Gastrocnemius medialis (tissue), 4 donors: ENCODE data around the gene IFI30. TPM values are rescaled to one million over a fixed set of nuclear protein-coding genes. Genes with fewer than 3 reads are reported as not detected.
A peak's percentile ranks its signal among the peaks of the same experiment; 100 is the strongest.

Experiments
- ATAC-seq, 2 donors: fragments of 150-250 bp; one replicate each; pipeline ENCODE4 v1.9.1; 2016
- DNase-seq, 2 donors: peaks; one replicate each; pipeline ENCODE4 v3.0.0-alpha.2; 2019
- H3K27ac ChIP-seq, 4 donors: fragments of 200-600 bp; sonication (generic); 1 replicate in 1 of 4; 2 replicates in 3 of 4; pipeline ENCODE4 v1.5.1; 2016 to 2018; ENCODE audit warnings: mild to moderate bottlenecking in 2 of 4, moderate library complexity in 1 of 4
- H3K27me3 ChIP-seq, 3 donors: fragments of 200-600 bp; sonication (generic) in 2 of 3; 1 replicate in 1 of 3; 2 replicates in 2 of 3; pipeline versions ENCODE4 v1.5.1 to v1.6.0; 2016 to 2019; ENCODE audit warnings: mild to moderate bottlenecking in 1 of 3, moderate library complexity in 1 of 3
- H3K36me3 ChIP-seq, 2 donors: fragments of 200-600 bp; sonication (generic) in 1 of 2; one replicate each; pipeline ENCODE4 v1.5.1; 2017 to 2018
- H3K4me1 ChIP-seq, 2 donors: fragments of 200-600 bp; sonication (generic) in 1 of 2; one replicate each; pipeline ENCODE4 v1.5.1; 2016 to 2017; ENCODE audit warnings: mild to moderate bottlenecking in 2 of 2
- H3K4me3 ChIP-seq, 4 donors: fragments of 200-600 bp; sonication (generic) in 3 of 4; 1 replicate in 1 of 4; 2 replicates in 3 of 4; pipeline ENCODE4 v1.5.1; 2016 to 2019; ENCODE audit warnings: mild to moderate bottlenecking in 2 of 4
- H3K9me3 ChIP-seq, 3 donors: fragments of 200-600 bp; sonication (generic) in 2 of 3; 1 replicate in 1 of 3; 2 replicates in 2 of 3; pipeline ENCODE4 v1.5.1; 2016 to 2019
- CTCF ChIP-seq, 5 experiments: fragments of 450-650 bp in 3 of 5; fragments of 200-600 bp in 2 of 5; sonication (generic) in 2 of 5; IDR thresholded peaks in 4 of 5; conservative IDR thresholded peaks in 1 of 5; 1 replicate in 4 of 5; 2 replicates in 1 of 5; pipeline ENCODE4 v1.5.1; 2016 to 2019; ENCODE audit warnings: antibody characterized with exemption in 5 of 5, mild to moderate bottlenecking in 3 of 5, moderate library complexity in 3 of 5
- POLR2A ChIP-seq, 2 donors: fragments of 450-650 bp; IDR thresholded peaks; one replicate each; pipeline ENCODE4 v1.6.1; 2017; ENCODE audit warnings: antibody characterized with exemption in 2 of 2, mild to moderate bottlenecking in 2 of 2, moderate library complexity in 2 of 2
- in situ Hi-C, 4 donors: fragments of 200-750 bp; cut with MboI; loops; one replicate each; pipeline versions ENCODE4 v1.15.0 to v1.8.0; 2017; ENCODE audit warnings: low sequenced_read_pairs in 4 of 4
- intact Hi-C: fragments of 100-400 bp; cut with DNase I; formaldehyde crosslinking; loops from one replicate; pipeline ENCODE4 v1.15.1; 2023; ENCODE audit warnings: low total_unique reads
- total RNA-seq, 4 donors: library from RNA; depleted of rRNA; stranded (reverse); fragments of >200 nt; gene quantifications; one replicate each; pipeline versions ENCODE4 v1.1.0 to v1.2.3, GENCODE V29; 2016

The IFI30 gene
- total RNA-seq, 4 donors from 2014 or later, result 3.5 to 20.4 (median 14.0) TPM

- TF ChIP-seq CTCF (IDR thresholded peaks at IDR 0.05 in 4 of 5, conservative IDR thresholded peaks at IDR 0.05 in 1 of 5), result no peak
- no peak for TF ChIP-seq POLR2A (IDR thresholded peaks at IDR 0.05)
- Histone ChIP-seq H3K27ac (peak overlapping the region; percentile 41 to 93 (median 88)), H3K27me3 (no peaks in the 10 kb centered on the region), H3K4me1 (peaks cover 11 to 14% of the 10 kb centered on the region in 2 donors), H3K36me3 (peaks cover 0 to 12% of the 10 kb centered on the region in 2 donors), H3K9me3 (no peaks in the 10 kb centered on the region), H3K4me3 (peak overlapping the region; percentile 72 to 89 (median 82))
- intact Hi-C loops, result no loop called here
- in situ Hi-C loops, result loop anchor here in 1 of 4 donors (10.0 kb wide), 1 partner anchor 131 kb away; the partner anchor contains the start of gene LSM4
- no peak for DNase-seq
- no peak for ATAC-seq
These were observed 20.5 kb downstream of the IFI30 start for GRCh38 chr19:18194181-18194530.

- Histone ChIP-seq H3K9me3 (no peaks in the 10 kb centered on the region), H3K4me3 (peak overlapping the region in 3 of 4 donors; percentile 4 to 72 (median 11)), H3K27ac (peak overlapping the region; percentile 41 to 93 (median 88)), H3K27me3 (no peaks in the 10 kb centered on the region), H3K4me1 (peaks cover 11 to 14% of the 10 kb centered on the region in 2 donors), H3K36me3 (peaks cover 0 to 12% of the 10 kb centered on the region in 2 donors)
- intact Hi-C loops (no loop called here), in situ Hi-C loops (loop anchor here in 1 of 4 donors (10.0 kb wide), 1 partner anchor 130 kb away; the partner anchor contains the start of gene LSM4)
- ATAC-seq (no peak), DNase-seq (no peak)
- TF ChIP-seq POLR2A (IDR thresholded peaks at IDR 0.05) (no peak), CTCF (IDR thresholded peaks at IDR 0.05 in 4 of 5, conservative IDR thresholded peaks at IDR 0.05 in 1 of 5) (no peak)
These were observed 21.1 kb downstream of the IFI30 start for GRCh38 chr19:18194554-18195238.

GRCh38 chr19:18196511-18196845 lies 22.9 kb downstream of the IFI30 start:
- H3K27me3 ChIP-seq, result no peaks in the 10 kb centered on the region
- in situ Hi-C loops, result loop anchor here in 1 of 4 donors (10.0 kb wide), 1 partner anchor 128 kb away; the partner anchor contains the start of gene LSM4
- ATAC-seq, result no peak
- TF ChIP-seq POLR2A (IDR thresholded peaks at IDR 0.05) (no peak), CTCF (IDR thresholded peaks at IDR 0.05 in 4 of 5, conservative IDR thresholded peaks at IDR 0.05 in 1 of 5) (no peak)
- peaks cover 0 to 12% of the 10 kb centered on the region in 2 donors for H3K36me3 ChIP-seq
- intact Hi-C loops, result no loop called here
- no peak overlapping the region for H3K4me3 ChIP-seq
- H3K27ac ChIP-seq, result peak overlapping the region in 1 of 4 donors; percentile 5
- peaks cover 11 to 14% of the 10 kb centered on the region in 2 donors for H3K4me1 ChIP-seq
- H3K9me3 ChIP-seq, result no peaks in the 10 kb centered on the region
- DNase-seq, result no peak

- in situ Hi-C loops, result loop anchor here in 1 of 4 donors (10.0 kb wide), 1 partner anchor 127 kb away; the partner anchor contains the start of gene LSM4
- Histone ChIP-seq H3K4me3 (no peak overlapping the region), H3K36me3 (peaks cover 0 to 12% of the 10 kb centered on the region in 2 donors), H3K9me3 (no peaks in the 10 kb centered on the region), H3K27me3 (no peaks in the 10 kb centered on the region), H3K27ac (no peak overlapping the region), H3K4me1 (peaks cover 11 to 14% of the 10 kb centered on the region in 2 donors)
- DNase-seq, result no peak
- TF ChIP-seq POLR2A (IDR thresholded peaks at IDR 0.05), result no peak
- ATAC-seq, result no peak
- intact Hi-C loops, result no loop called here
These were observed 23.7 kb downstream of the IFI30 start for GRCh38 chr19:18197306-18197705.

GRCh38 chr19:18197941-18198340 lies 24.3 kb downstream of the IFI30 start:
- H3K9me3 ChIP-seq, result no peaks in the 10 kb centered on the region
- H3K4me1 ChIP-seq, result peaks cover 11 to 17% of the 10 kb centered on the region in 2 donors
- intact Hi-C loops, result no loop called here
- ATAC-seq (no peak), DNase-seq (no peak)
- H3K27me3 ChIP-seq, result no peaks in the 10 kb centered on the region
- TF ChIP-seq CTCF (IDR thresholded peaks at IDR 0.05 in 4 of 5, conservative IDR thresholded peaks at IDR 0.05 in 1 of 5), result no peak
- no peak for TF ChIP-seq POLR2A (IDR thresholded peaks at IDR 0.05)
- peaks cover 0 to 12% of the 10 kb centered on the region in 2 donors for H3K36me3 ChIP-seq
- no peak overlapping the region for H3K4me3 ChIP-seq
- no peak overlapping the region for H3K27ac ChIP-seq
- in situ Hi-C loops, result loop anchor here in 1 of 4 donors (10.0 kb wide), 1 partner anchor 127 kb away; the partner anchor contains the start of gene LSM4
